HG02763 (cell line): ENCODE data around the gene CEP83.
"Not testable (repeated sequence)": the region's sequence is repeated elsewhere in the genome, so short reads cannot be mapped to it uniquely, and the experiment has no call there.

Source experiments
- ATAC-seq: cut with Tn5 transposase; IDR thresholded peaks from one replicate; pipeline ENCODE4 v1.9.1; 2021; ENCODE audit warnings: mild to moderate bottlenecking, moderate library complexity; ENCODE audit not compliant: unreplicated experiment

Gene CEP83

GRCh38 chr12:94459728-94460615, at the start of gene CEP83:
TSS of gene CEP83 (minus strand) at chr12:94459867. CDS start at chr12:94412490, 47,377 bp downstream.
- peak; percentile 99 for ATAC-seq

GRCh38 chr12:94509317-94509716, 49.6 kb upstream of the CEP83 start:
- no peak for ATAC-seq

GRCh38 chr12:94507455-94507854, 47.8 kb upstream of the CEP83 start:
- ATAC-seq: no peak

GRCh38 chr12:94504386-94504785, 44.7 kb upstream of the CEP83 start:
- ATAC-seq: no peak

GRCh38 chr12:94503619-94504018, 44.0 kb upstream of the CEP83 start:
- ATAC-seq: no peak

GRCh38 chr12:94500831-94501567, 41.3 kb upstream of the CEP83 start:
- ATAC-seq: no peak

GRCh38 chr12:94498698-94499097, 39.0 kb upstream of the CEP83 start:
- no peak for ATAC-seq

- no peak for ATAC-seq
Measured at GRCh38 chr12:94498073-94498472, 38.4 kb upstream of the CEP83 start.

- no peak for ATAC-seq
Measured at GRCh38 chr12:94495445-94496115, 35.9 kb upstream of the CEP83 start.

- no peak for ATAC-seq
Measured at GRCh38 chr12:94491489-94491888, 31.8 kb upstream of the CEP83 start.

- peak; percentile 82 for ATAC-seq
Measured at GRCh38 chr12:94488463-94488862, 28.8 kb upstream of the CEP83 start.

- ATAC-seq: no peak
Measured at GRCh38 chr12:94481734-94482133, 22.1 kb upstream of the CEP83 start.

GRCh38 chr12:94469522-94469921, 9.9 kb upstream of the CEP83 start:
- no peak for ATAC-seq

- ATAC-seq: no peak
Measured at GRCh38 chr12:94460616-94460959, 921 bp upstream of the CEP83 start.

GRCh38 chr12:94458877-94459727, 565 bp downstream of the CEP83 start:
- ATAC-seq: peak; percentile 34

GRCh38 chr12:94457311-94457710, 2.4 kb downstream of the CEP83 start:
- no peak for ATAC-seq

GRCh38 chr12:94454318-94454717, 5.3 kb downstream of the CEP83 start:
- not testable (repeated sequence) for ATAC-seq

- ATAC-seq: no peak
Measured at GRCh38 chr12:94445662-94446061, 14.0 kb downstream of the CEP83 start.

GRCh38 chr12:94437303-94437702, 22.4 kb downstream of the CEP83 start:
- no peak for ATAC-seq

- ATAC-seq: no peak
Measured at GRCh38 chr12:94435511-94435927, 24.1 kb downstream of the CEP83 start.

GRCh38 chr12:94434171-94434570, 25.5 kb downstream of the CEP83 start:
- no peak for ATAC-seq
